H9 (cell line): ENCODE results near the gene FOXL1. TPM values are rescaled to one million over a fixed set of nuclear protein-coding genes. Genes with fewer than 3 reads are reported as not detected.

Source experiments
- DNase-seq: peaks from one replicate; pipeline ENCODE4 v3.0.0-alpha.2; 2017
- H2AFZ ChIP-seq: one replicate; pipeline ENCODE4 v1.6.1; 2013; ENCODE audit warnings: mild to moderate bottlenecking, low read length, control low read depth, moderate library complexity
- H2AK5ac ChIP-seq: 2 replicates; pipeline ENCODE4 v1.6.1; 2013; ENCODE audit warnings: low read length, control low read depth, mixed read lengths; ENCODE audit not compliant: insufficient read length
- H2BK120ac ChIP-seq: one replicate; pipeline ENCODE4 v1.6.1; 2013; ENCODE audit warnings: low read depth, mild to moderate bottlenecking, low read length, control low read depth, inconsistent platforms; ENCODE audit not compliant: poor library complexity, severe bottlenecking
- H2BK12ac ChIP-seq: 2 replicates; pipeline ENCODE4 v1.6.1; 2013; ENCODE audit warnings: low read length, control low read depth, mixed read lengths, low read depth; ENCODE audit not compliant: insufficient read length
- H2BK15ac ChIP-seq: 2 replicates; pipeline ENCODE4 v1.6.1; 2013; ENCODE audit warnings: low read depth, low read length, control low read depth
- H2BK20ac ChIP-seq: one replicate; pipeline ENCODE4 v1.6.1; 2013; ENCODE audit warnings: low read depth, mild to moderate bottlenecking, low read length, control low read depth, inconsistent platforms; ENCODE audit not compliant: poor library complexity, severe bottlenecking
- H2BK5ac ChIP-seq: 2 replicates; pipeline ENCODE4 v1.6.1; 2013; ENCODE audit warnings: low read length, control low read depth, mixed read lengths; ENCODE audit not compliant: insufficient read length
- H3K14ac ChIP-seq: 2 replicates; pipeline ENCODE4 v1.6.1; 2013; ENCODE audit warnings: low read length, control low read depth; ENCODE audit not compliant: insufficient read depth
- H3K18ac ChIP-seq: 2 replicates; pipeline ENCODE4 v1.6.1; 2013; ENCODE audit warnings: low read depth, mild to moderate bottlenecking, mixed read lengths, low read length, control low read depth; ENCODE audit not compliant: insufficient read length
- H3K23ac ChIP-seq: 2 replicates; pipeline ENCODE4 v1.6.1; 2013; ENCODE audit warnings: low read length, control low read depth, mixed read lengths, low read depth; ENCODE audit not compliant: insufficient read length
- H3K23me2 ChIP-seq: 2 replicates; pipeline ENCODE4 v1.6.1; 2013; ENCODE audit warnings: low read depth, mild to moderate bottlenecking, mixed read lengths, low read length, control low read depth; ENCODE audit not compliant: insufficient read length, poor library complexity, severe bottlenecking
- H3K27ac ChIP-seq: 2 replicates; pipeline ENCODE4 v1.5.1; 2013; ENCODE audit warnings: low read length, control low read depth, mixed read lengths, low read depth; ENCODE audit not compliant: insufficient read length
- H3K27me3 ChIP-seq: 2 replicates; pipeline ENCODE4 v1.6.1; 2013; ENCODE audit warnings: low read length, control low read depth, inconsistent platforms; ENCODE audit not compliant: insufficient read depth
- H3K4ac ChIP-seq: 2 replicates; pipeline ENCODE4 v1.6.1; 2013; ENCODE audit warnings: low read depth, mild to moderate bottlenecking, control low read depth, inconsistent platforms, low read length, moderate library complexity
- H3K4me1 ChIP-seq: 2 replicates; pipeline ENCODE4 v1.6.1; 2013; ENCODE audit warnings: low read length, control low read depth, inconsistent platforms; ENCODE audit not compliant: insufficient read depth
- H3K4me2 ChIP-seq: 2 replicates; pipeline ENCODE4 v1.6.1; 2013; ENCODE audit warnings: low read length, control low read depth, mixed read lengths; ENCODE audit not compliant: insufficient read length, insufficient read depth
- H3K56ac ChIP-seq: 2 replicates; pipeline ENCODE4 v1.6.1; 2013; ENCODE audit warnings: low read depth, mild to moderate bottlenecking, mixed read lengths, low read length, control low read depth; ENCODE audit not compliant: insufficient read length
- H3K79me1 ChIP-seq: 2 replicates; pipeline ENCODE4 v1.6.1; 2013; ENCODE audit warnings: low read depth, mild to moderate bottlenecking, moderate library complexity, low read length, control low read depth, inconsistent platforms; ENCODE audit not compliant: insufficient read depth, poor library complexity, severe bottlenecking
- H3K79me2 ChIP-seq: 2 replicates; pipeline ENCODE4 v1.6.1; 2013; ENCODE audit warnings: low read length, control low read depth, inconsistent platforms; ENCODE audit not compliant: insufficient read depth
- H3K9ac ChIP-seq: 2 replicates; pipeline ENCODE4 v1.6.1; 2013; ENCODE audit warnings: low read length, control low read depth, mixed read lengths; ENCODE audit not compliant: insufficient read length; ENCODE audit errors: extremely low read depth
- H3K9me3 ChIP-seq: one replicate; pipeline ENCODE4 v1.6.1; 2013; ENCODE audit warnings: low read depth, low read length, inconsistent platforms; ENCODE audit not compliant: control insufficient read depth
- H3T11ph ChIP-seq: one replicate; pipeline ENCODE4 v1.6.1; 2013; ENCODE audit warnings: mild to moderate bottlenecking, low read length, control low read depth, inconsistent platforms
- H4K20me1 ChIP-seq: one replicate; pipeline ENCODE4 v1.6.1; 2013; ENCODE audit not compliant: control insufficient read depth, insufficient read length, insufficient read depth
- H4K5ac ChIP-seq: 2 replicates; pipeline ENCODE4 v1.6.1; 2013; ENCODE audit warnings: low read depth, mild to moderate bottlenecking, mixed read lengths, low read length, control low read depth; ENCODE audit not compliant: insufficient read length
- H4K8ac ChIP-seq: replicated peaks from 2 replicates; pipeline ENCODE4 v1.6.1; 2013; ENCODE audit warnings: low read length, control low read depth, mixed read lengths, low read depth; ENCODE audit not compliant: insufficient read length
- H4K91ac ChIP-seq: 2 replicates; pipeline ENCODE4 v1.6.1; 2013; ENCODE audit warnings: low read depth, mild to moderate bottlenecking, moderate library complexity, mixed read lengths, low read length, control low read depth; ENCODE audit not compliant: insufficient read length
- H3K27ac Mint-ChIP-seq, 3 experiments: 2 replicates in 2 of 3; 3 replicates in 1 of 3; pipeline ENCODE4 v1.8.0; 2020 to 2021; ENCODE audit warnings: mixed read lengths in 3 of 3, mild to moderate bottlenecking in 1 of 3, moderate library complexity in 1 of 3
- H3K27me3 Mint-ChIP-seq: 2 replicates; pipeline ENCODE4 v1.8.0; 2021; ENCODE audit warnings: low read depth, mild to moderate bottlenecking, moderate library complexity, mixed read lengths
- H3K36me3 Mint-ChIP-seq, 3 experiments: 2 replicates in 2 of 3; 3 replicates in 1 of 3; pipeline ENCODE4 v1.8.0; 2020 to 2021; ENCODE audit warnings: low read depth in 3 of 3, mixed read lengths in 3 of 3; ENCODE audit not compliant: insufficient read depth in 1 of 3
- H3K4me1 Mint-ChIP-seq, 2 experiments: 2 replicates each; pipeline ENCODE4 v1.8.0; 2020; ENCODE audit warnings: mixed read lengths in 2 of 2
- H3K4me3 Mint-ChIP-seq, 2 experiments: 2 replicates in 1 of 2; 3 replicates in 1 of 2; pipeline ENCODE4 v1.8.0; 2020 to 2021; ENCODE audit warnings: mild to moderate bottlenecking in 2 of 2, mixed read lengths in 2 of 2, moderate library complexity in 1 of 2
- H3K9me3 Mint-ChIP-seq, 2 experiments: 2 replicates in 1 of 2; 3 replicates in 1 of 2; pipeline ENCODE4 v1.8.0; 2020; ENCODE audit warnings: mild to moderate bottlenecking in 2 of 2, mixed read lengths in 2 of 2, moderate library complexity in 1 of 2
- WGBS: extraction: QIAGEN DNeasy Blood & Tissue Kit; methylation state at CpG from one replicate; pipeline ENCODE4 v1.1.7; 2013; ENCODE audit warnings: missing lambda C conversion rate, low lambda C conversion rate, mixed read lengths; ENCODE audit not compliant: insufficient read length; ENCODE audit errors: extremely low coverage; 5-methylcytosine and 5-hydroxymethylcytosine counted together
- total RNA-seq: library from RNA; stranded (reverse); gene quantifications from 2 replicates; pipeline ENCODE4 v1.2.1, GENCODE V29; 2021
- TF ChIP-seq, protein P1 (sequence below): fragments of 200-600 bp; sonication (generic); conservative IDR thresholded peaks from 3 replicates; pipeline ENCODE4 v1.8.0; 2021; ENCODE audit warnings: antibody characterized with exemption, mild to moderate bottlenecking

Gene FOXL1
- total RNA-seq, 1 experiment from 2014 or later: 0.09 TPM

DNA sequence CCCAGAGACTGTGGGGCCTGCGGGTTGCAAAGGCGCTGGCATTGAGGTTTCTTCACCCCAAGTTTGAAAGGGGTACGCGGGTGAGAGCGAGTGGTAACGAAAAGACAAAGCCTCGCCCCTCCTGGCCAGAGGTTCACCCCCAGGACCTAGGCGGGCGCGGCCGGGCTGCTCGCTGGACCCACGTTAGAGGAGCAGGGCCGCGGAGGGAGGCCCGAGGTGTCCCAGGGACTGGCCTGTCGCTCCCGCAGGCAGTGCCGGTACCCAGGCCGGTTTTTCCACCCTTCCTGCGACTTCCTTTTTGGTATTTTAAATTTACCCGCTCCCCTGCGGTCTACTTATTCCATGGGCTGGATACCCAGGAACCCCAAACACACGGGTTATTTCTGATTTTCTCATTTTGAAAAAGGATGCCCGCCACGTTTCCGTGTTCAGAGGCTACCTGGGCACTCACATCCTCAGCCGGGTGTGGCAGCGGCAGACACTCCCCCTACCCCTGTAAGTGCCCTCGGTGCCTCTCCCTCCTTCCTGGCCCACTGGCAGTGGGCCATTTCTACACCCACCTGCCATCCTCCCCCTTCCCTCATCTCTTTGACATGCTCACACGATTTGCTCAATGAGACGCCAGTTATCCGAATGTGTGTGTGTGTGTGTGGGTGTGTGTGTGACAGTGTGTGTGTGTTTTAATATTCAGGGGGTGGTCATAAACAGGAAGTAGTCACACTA, 1.6 kb upstream of the FOXL1 start:
- Histone ChIP-seq H4K20me1 (no peaks in the 10 kb centered on the region), H3K23ac (no peak overlapping the region), H4K8ac (no peak overlapping the region), H3K27ac (no peak overlapping the region), H4K5ac (no peak overlapping the region), H2BK15ac (no peak overlapping the region), H2BK120ac (no peak overlapping the region), H3K27me3 (peaks cover 80% of the 10 kb centered on the region), H2BK20ac (no peak overlapping the region), H3K79me1 (no peaks in the 10 kb centered on the region), H4K91ac (no peak overlapping the region), H3K56ac (no peak overlapping the region), H3K18ac (no peak overlapping the region), H3K9ac (no peak overlapping the region), H3K9me3 (no peaks in the 10 kb centered on the region), H2BK5ac (no peak overlapping the region), H2AK5ac (no peak overlapping the region), H3K4me1 (peaks cover 9% of the 10 kb centered on the region; the same call in 1 of the 2 replicates), H3K14ac (no peak overlapping the region), H3K4me2 (peak overlapping the region; percentile 54), H3T11ph (no peak overlapping the region), H3K23me2 (peaks cover 14% of the 10 kb centered on the region), H3K4ac (no peak overlapping the region), H2BK12ac (no peak overlapping the region), H3K79me2 (no peaks in the 10 kb centered on the region), H2AFZ (no peak overlapping the region)
- H3K27me3 Mint-ChIP-seq: peaks cover 97% of the 10 kb centered on the region
- no CpG with 5 or more reads among the region's 33 CpGs for WGBS
- H3K4me3 Mint-ChIP-seq: peak overlapping the region; percentile 77 to 94
- peaks cover 36 to 48% of the 10 kb centered on the region in 2 experiments for H3K4me1 Mint-ChIP-seq
- H3K36me3 Mint-ChIP-seq: peaks cover 0 to 1% (median 0%) of the 10 kb centered on the region in 3 experiments; a peak in 2 of 7 replicates
- TF ChIP-seq, protein P1, sequence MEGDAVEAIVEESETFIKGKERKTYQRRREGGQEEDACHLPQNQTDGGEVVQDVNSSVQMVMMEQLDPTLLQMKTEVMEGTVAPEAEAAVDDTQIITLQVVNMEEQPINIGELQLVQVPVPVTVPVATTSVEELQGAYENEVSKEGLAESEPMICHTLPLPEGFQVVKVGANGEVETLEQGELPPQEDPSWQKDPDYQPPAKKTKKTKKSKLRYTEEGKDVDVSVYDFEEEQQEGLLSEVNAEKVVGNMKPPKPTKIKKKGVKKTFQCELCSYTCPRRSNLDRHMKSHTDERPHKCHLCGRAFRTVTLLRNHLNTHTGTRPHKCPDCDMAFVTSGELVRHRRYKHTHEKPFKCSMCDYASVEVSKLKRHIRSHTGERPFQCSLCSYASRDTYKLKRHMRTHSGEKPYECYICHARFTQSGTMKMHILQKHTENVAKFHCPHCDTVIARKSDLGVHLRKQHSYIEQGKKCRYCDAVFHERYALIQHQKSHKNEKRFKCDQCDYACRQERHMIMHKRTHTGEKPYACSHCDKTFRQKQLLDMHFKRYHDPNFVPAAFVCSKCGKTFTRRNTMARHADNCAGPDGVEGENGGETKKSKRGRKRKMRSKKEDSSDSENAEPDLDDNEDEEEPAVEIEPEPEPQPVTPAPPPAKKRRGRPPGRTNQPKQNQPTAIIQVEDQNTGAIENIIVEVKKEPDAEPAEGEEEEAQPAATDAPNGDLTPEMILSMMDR: no peak
- no peak overlapping the region for H3K27ac Mint-ChIP-seq
- no peak for DNase-seq
- peaks cover 3 to 5% of the 10 kb centered on the region in 2 experiments; a peak in 3 of 5 replicates for H3K9me3 Mint-ChIP-seq
